GM12891 (cell line): ENCODE results near the gene ZNF575. TPM values are rescaled to one million over a fixed set of nuclear protein-coding genes. Genes with fewer than 3 reads are reported as not detected.

ENCODE experiments used
- DNase-seq: peaks from one replicate; pipeline ENCODE4 v3.0.0; 2011; ENCODE audit warnings: low spot score; ENCODE audit not compliant: insufficient read length
- FAIRE-seq: peaks from 2 replicates; lab custom pipeline; 2011; peaks lifted over from hg19 to GRCh38; lab: Jason Lieb, UNC
- PAX5 ChIP-seq: IDR thresholded peaks from 2 replicates; pipeline ENCODE4 v1.6.1; 2011; ENCODE audit warnings: low read length, moderate library complexity, mild to moderate bottlenecking; ENCODE audit not compliant: insufficient read depth, severe bottlenecking
- POLR2A ChIP-seq: IDR thresholded peaks from 2 replicates; pipeline ENCODE4 v1.6.1; 2011; ENCODE audit warnings: low read depth, low read length, control low read depth
- POLR2AphosphoS5 ChIP-seq: IDR thresholded peaks from 2 replicates; pipeline ENCODE4 v1.6.1; 2011; ENCODE audit warnings: low read depth, low read length, control low read depth
- POU2F2 ChIP-seq: IDR thresholded peaks from 2 replicates; pipeline ENCODE4 v1.6.1; 2011; ENCODE audit warnings: low read depth, mild to moderate bottlenecking, control low read depth, low read length, moderate library complexity
- SPI1 ChIP-seq: IDR thresholded peaks from 2 replicates; pipeline ENCODE4 v1.6.1; 2011; ENCODE audit warnings: low read depth, low read length, control low read depth
- TAF1 ChIP-seq: IDR thresholded peaks from 2 replicates; pipeline ENCODE4 v1.6.1; 2011; ENCODE audit warnings: low read depth, low read length, control low read depth
- polyA plus RNA-seq: library from polyadenylated mRNA; unstranded; fragments of >200 nt; gene quantifications from one replicate; pipeline ENCODE4 v1.2.1, GENCODE V29; 2012; ENCODE audit warnings: low read depth, missing spikeins, inconsistent platforms; ENCODE audit not compliant: missing spikeins

Gene ZNF575
- polyA plus RNA-seq = 1.8 TPM

GRCh38 chr19:43532962-43533545, at the start of gene ZNF575:
Gene ZNF575, plus strand, starts transcription at chr19:43533188. Its CDS starts 1,235 bp downstream, at chr19:43534423.
- TF ChIP-seq PAX5 = no peak
- no peak for TF ChIP-seq TAF1
- no peak for TF ChIP-seq POU2F2
- no peak for TF ChIP-seq POLR2A
- no peak for TF ChIP-seq SPI1
- TF ChIP-seq POLR2AphosphoS5 = 0 out of 2 replicates have a peak, but pooled peaks have one; percentile 19
- DNase-seq (peak; percentile 82), FAIRE-seq (peak; percentile 99)

- TF ChIP-seq POLR2A (no peak), POLR2AphosphoS5 (no peak), TAF1 (no peak), PAX5 (no peak), POU2F2 (no peak), SPI1 (no peak)
- DNase-seq (no peak), FAIRE-seq (no peak)
Observed at GRCh38 chr19:43483281-43483680, 49.7 kb upstream of the ZNF575 start.

- TF ChIP-seq POLR2A = no peak
- TF ChIP-seq POLR2AphosphoS5 = no peak
- TF ChIP-seq PAX5 = no peak
- TF ChIP-seq SPI1 = no peak
- TF ChIP-seq TAF1 = no peak
- FAIRE-seq (no peak), DNase-seq (no peak)
Observed at GRCh38 chr19:43485951-43486350, 47.0 kb upstream of the ZNF575 start.

GRCh38 chr19:43486412-43486811, 46.6 kb upstream of the ZNF575 start:
- DNase-seq (no peak), FAIRE-seq (no peak)
- TF ChIP-seq SPI1 (no peak), POU2F2 (no peak), PAX5 (no peak), POLR2AphosphoS5 (no peak)

GRCh38 chr19:43488179-43488578, 44.8 kb upstream of the ZNF575 start:
- DNase-seq (no peak), FAIRE-seq (no peak)
- TF ChIP-seq POLR2AphosphoS5 (no peak), POLR2A (no peak), POU2F2 (no peak), TAF1 (no peak), SPI1 (no peak), PAX5 (no peak)

- FAIRE-seq (peak; percentile 56), DNase-seq (no peak)
- no peak for TF ChIP-seq POLR2A
- no peak for TF ChIP-seq TAF1
- TF ChIP-seq PAX5 = no peak
- TF ChIP-seq POLR2AphosphoS5 = no peak
- peak; percentile 35; the same call in 1 of the 2 replicates for TF ChIP-seq SPI1
- TF ChIP-seq POU2F2 = peak; percentile 60
Observed at GRCh38 chr19:43489310-43489709, 43.7 kb upstream of the ZNF575 start.

GRCh38 chr19:43489979-43490599, 42.9 kb upstream of the ZNF575 start:
- TF ChIP-seq POLR2A (no peak), SPI1 (no peak), POU2F2 (no peak), TAF1 (no peak), PAX5 (no peak), POLR2AphosphoS5 (no peak)
- FAIRE-seq (peak; percentile 13), DNase-seq (no peak)

- no peak for FAIRE-seq
- no peak for DNase-seq
- no peak for TF ChIP-seq PAX5
- TF ChIP-seq POU2F2 = no peak
- TF ChIP-seq POLR2A = no peak
- TF ChIP-seq SPI1 = no peak
- TF ChIP-seq TAF1 = no peak
- no peak for TF ChIP-seq POLR2AphosphoS5
Observed at GRCh38 chr19:43490759-43491158, 42.2 kb upstream of the ZNF575 start.

- TF ChIP-seq SPI1 (no peak), POLR2A (no peak), TAF1 (no peak), PAX5 (no peak)
- no peak for DNase-seq
- no peak for FAIRE-seq
Observed at GRCh38 chr19:43495082-43495481, 37.9 kb upstream of the ZNF575 start.

GRCh38 chr19:43496960-43497359, 36.0 kb upstream of the ZNF575 start:
- DNase-seq (no peak), FAIRE-seq (no peak)
- TF ChIP-seq TAF1 = no peak
- no peak for TF ChIP-seq POLR2AphosphoS5
- no peak for TF ChIP-seq POU2F2
- no peak for TF ChIP-seq SPI1
- no peak for TF ChIP-seq POLR2A
- no peak for TF ChIP-seq PAX5
